ENCODE measurements around the gene CPA2.

Gene CPA2

DNA sequence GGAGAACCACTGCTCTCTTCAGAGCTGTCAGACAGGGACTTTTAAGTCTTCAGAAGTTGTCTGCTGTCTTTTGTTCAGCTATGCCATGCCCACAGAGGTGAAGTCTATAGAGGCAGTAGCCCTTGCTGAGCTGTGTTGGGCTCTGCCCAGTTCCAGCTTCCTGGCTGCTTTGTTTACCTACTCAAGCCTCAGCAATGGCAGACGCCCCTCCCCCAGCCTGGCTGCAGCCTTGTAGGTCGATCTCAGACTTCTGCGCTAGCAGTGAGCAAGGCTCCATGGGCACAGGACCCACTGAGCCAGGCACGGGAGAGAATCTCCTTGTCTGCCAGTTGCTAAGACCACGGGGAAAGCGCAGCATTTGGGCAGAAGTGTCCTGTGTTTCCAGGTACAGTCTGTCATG is 12.1 kb upstream of the CPA2 start:
- no peak for DNase-seq (ENCODE audit: low spot score)

DNA sequence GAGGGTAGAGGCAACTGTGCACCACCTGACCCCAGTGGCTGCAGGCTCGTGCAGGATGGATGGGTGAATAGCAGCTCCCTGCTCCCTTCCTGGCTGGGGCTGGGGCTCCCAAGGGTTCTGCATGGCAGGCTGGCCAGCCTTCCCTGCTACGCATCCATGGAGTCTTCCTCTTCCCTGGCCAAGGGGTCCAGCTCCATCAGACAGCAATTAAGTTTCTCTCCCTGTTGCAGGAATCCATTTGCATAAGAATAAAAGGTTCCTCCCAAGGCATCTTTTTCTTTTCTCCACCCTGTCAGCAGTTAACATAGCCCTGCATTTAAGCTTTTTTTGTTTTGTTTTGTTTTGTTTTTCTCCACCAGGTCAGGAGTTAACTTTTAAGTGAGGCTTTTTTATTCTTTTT is 10.0 kb upstream of the CPA2 start:
- no peak for DNase-seq (ENCODE audit: low spot score)

DNA sequence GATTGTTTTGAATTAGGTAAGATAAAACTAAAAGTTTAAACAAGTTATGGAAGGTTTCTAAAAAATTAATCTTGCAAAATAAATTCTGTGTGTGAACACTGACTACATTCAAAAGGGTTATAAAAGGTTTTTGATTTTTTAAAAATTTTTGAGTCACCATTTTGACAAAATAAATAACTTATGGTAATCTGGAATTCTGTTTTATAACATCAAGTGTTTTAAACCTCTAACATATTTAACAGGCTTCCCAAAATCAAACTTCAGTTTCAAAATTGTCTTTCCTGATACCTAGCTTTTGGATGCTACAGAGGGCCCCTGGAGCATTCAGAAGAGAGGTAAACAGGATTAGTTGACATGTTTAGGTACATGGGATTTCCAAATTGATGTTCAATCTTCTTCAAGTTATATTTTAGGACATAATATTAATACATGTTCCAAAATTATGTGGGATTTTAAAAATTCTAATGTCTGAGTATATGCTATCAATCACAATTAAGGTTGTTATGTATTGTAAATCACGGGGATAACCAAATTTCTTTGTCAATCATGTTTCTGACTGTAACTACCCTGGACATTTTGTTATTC is 8.1 kb upstream of the CPA2 start:
- no peak for DNase-seq (ENCODE audit: low spot score)

DNA sequence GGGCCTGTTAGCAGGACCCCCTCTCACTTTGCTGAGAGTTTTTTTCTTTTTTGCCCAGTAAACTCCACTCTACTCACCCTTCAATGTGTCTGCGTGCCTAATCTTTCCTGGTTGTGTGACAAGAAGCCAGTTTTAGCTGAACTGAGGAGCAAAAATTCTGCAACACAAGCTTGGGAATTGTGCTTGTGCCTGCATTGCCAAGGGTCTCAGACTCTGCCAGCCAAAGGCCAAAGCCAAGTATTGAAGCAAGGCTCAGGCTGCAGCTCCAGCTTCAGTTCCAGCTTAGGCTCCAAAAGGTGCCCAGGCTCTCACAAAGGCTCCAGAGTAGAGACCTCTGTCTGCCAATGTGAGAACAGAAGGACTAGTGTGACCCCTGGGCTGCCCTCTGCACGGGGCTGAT is 4.2 kb upstream of the CPA2 start:
- no peak for DNase-seq (ENCODE audit: low spot score)

DNA sequence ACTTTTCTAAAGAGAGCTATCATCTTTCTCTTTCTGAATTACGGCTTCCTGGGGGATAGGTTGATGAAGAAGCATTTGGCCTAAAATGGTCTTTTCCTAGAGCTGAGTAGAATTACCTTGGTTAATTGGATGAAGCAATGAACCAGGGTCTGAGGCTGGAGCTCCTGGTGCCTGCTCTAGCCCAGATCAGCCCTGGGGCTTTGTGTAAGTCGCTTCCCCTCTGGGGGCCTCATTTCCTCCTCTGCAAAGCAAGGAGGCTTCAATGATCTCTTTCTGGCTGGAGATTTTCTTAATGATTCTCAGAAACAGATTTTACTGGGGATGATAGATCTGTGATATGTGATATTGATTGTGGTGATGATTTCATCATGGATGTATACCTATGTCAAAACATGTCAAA is 3.5 kb upstream of the CPA2 start:
- no peak for DNase-seq (ENCODE audit: low spot score)

DNA sequence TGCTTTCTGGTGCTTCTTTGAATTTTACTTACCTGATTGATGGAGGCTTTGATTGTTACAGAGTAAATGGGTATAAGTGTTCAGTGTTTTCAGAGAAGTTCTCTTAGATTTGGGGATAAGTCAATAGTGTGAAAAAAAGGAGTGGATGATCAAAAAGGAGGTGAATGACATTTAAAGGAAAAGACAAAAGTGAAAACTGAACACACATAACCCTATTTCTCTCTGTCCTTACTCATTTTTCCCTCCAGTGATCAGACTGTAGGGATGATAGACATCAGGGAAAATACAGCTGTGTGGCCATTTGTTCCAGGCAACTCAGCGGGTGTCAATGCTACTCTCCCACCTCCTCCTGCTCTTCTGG is 278 bp downstream of the CPA2 start:
- no peak for DNase-seq (ENCODE audit: low spot score)

DNA sequence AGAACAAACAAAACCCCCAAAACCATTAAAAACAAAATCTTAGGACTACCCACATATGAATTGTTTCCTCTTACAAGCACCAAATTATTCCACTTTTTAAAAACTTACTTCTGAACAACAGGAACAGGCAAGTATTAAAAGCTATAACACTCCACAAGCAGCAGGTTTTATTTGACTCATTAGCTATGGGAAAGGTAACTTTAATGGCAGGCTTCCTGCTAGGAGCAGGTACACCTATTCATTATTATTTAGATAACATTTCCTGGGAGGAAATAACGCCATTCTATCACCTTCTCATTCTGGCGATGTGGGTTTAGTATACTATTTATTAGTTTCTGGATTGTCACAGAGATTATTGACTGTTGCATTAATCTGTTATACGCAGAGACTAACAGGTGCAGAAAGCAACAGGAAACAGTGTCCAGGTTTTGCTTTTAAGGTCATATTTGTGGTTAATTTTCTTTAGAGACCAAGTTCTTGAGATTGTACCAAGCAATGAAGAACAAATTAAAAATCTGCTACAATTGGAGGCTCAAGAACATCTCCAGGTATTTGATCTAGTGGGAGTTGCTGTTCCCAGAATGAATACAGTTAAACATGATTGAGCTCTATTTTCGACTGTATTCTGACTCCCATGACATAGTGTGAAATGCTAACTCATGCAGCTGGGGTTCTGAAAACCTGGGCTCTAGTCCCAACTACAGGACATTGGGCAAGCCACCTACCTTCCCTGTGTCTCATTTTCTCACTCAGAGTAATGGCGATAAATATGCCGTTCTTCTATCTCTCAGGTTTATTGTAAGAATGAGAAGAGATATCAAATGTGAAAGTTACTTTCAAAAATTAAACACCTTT is 2.0 kb downstream of the CPA2 start:
- DNase-seq (ENCODE audit: low spot score) = no peak

DNA sequence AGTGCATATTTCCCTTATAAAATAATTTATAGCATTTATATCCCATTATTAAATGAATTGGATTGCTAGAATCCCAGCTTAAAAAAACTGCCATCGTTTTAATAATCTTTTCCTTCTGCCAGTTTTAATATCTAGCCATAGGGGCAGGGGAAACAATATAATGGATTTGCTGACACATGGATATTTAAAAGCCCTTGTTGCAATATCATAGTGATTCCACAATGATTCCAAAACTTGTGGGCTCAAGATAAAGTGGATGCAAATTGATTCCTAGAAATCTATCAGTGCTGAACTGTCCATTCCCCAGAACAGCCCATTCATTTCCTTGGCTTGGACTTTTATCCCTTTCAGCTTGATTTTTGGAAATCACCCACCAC is 2.6 kb downstream of the CPA2 start:
- no peak for DNase-seq (ENCODE audit: low spot score)

DNA sequence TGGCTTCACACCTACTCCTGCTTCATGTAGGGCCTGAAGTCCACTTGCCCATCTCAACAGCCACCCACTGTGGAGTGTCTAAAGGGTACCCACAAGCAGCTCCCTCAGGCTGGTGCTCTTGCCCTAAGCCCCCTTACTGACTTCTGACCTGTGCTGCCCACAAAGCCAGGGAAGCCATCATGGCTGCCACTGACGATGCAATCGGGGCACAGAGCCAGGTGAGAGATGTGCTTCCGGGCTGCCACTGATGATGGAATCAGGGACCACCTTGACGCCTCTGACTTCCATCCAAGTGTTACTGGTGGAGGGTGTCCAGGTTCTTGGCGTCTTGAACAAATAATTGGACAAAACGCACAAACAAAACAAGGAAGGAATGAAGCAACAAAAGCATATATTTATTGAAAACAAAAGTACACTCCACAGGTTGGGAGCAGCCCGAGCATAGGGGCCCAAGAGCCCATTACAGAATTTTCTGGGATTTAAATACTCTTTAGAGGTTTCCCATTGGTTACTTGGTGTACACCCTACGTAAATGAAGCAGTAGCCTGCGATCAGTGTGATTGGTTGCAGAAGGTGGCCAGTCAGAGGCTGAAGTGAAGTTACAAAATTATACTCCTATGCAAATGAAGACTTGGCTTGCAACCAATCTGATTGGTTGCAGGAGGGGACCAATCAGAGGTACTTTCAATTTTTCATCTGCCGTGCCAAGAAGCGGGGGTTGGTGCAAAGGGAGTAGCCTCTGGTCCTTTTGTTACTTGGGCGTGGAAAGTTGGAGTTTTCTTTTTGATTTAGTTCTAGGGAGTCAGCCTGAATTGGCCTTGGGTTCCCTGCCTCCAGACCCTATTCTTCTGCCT is 4.5 kb downstream of the CPA2 start:
- no peak for DNase-seq (ENCODE audit: low spot score)

DNA sequence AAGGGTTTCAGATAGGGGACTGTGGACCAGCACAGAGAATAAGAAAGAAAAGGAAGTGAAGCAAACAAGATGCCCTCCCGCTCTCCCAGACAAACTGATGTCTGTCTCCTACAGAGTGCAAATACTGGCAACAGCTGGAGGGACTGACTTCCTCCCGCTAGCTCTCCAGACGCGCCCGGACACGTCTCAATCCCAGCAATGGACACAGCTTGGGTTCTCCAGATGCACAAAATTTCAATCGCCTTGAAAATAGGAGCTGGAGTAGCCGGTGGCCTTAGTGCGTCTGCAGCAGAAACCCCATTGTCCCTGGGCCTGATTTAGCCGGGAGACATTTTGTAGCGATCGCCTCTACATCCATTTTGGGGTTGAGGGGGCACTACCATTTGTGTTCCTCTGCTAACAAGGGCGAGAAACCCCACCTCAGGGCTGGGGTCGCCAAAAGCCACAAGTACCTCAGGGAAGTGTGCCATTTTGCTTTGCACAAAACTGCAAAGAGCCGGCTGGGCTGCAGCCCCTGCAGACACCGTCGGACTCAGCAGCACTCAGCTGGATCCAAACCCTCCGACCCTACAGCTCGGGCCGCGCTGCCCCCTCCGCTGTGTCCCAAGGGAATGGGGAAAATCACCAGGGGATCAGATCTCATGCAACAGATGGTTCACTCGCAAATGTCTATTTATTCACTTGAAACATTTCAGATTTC is 5.9 kb downstream of the CPA2 start:
- DNase-seq (ENCODE audit: low spot score) = peak; percentile 32

DNA sequence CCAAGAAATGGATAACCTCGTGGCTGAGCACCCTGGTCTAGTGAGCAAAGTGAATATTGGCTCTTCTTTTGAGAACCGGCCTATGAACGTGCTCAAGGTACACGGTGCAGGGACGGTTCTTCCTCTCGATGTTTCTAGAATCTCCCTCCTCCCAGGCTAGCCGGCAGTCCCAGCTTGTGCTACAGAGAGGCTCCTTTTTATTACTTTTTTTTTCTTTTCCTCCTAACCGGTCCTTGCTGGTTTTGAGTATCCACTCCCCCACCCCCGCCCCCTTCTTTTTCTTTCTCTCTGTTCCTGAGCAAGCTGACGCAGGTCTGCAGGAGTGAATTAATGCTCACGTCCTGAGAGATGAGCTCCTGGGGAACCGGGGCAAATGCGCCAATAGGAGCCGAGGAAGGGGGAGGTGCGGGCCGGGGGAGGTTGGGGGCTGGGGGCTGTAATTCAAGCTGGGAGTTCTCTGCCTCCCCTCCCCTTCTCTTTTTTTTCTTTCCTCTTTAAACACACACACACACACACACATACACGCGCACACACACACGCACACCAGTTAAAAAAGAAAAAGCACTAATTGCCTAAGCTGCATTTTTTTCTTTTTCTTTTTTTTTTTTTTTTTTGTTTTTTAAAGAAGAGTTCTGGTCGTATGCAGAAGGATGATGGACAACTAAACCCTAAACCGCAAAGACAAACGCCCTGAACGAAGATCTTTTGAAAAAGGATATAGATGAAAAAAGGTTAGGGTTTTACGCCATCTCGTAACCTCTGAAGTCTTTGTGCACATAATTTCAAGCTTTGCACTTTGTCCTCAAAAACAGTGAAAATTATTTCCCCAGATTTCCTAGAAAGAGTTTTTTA is 6.6 kb downstream of the CPA2 start:
- DNase-seq (ENCODE audit: low spot score) = peak; percentile 28

DNA sequence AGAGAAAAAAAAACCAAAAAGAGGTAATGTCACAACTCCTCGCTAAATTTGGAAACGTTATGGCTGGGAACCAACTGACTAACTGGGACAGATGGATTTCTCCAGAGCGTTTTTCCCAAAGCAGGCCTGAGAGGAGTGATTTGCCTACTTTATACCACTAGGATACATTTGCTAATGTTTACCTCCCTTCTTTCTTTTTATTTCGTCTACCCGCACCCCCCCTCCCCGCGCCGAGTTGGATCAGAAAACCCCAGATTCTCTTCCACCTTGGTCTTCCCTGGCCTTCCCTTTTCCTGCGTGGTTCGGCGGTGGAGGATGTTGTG is 7.2 kb downstream of the CPA2 start:
- DNase-seq (ENCODE audit: low spot score) = peak; percentile 79

DNA sequence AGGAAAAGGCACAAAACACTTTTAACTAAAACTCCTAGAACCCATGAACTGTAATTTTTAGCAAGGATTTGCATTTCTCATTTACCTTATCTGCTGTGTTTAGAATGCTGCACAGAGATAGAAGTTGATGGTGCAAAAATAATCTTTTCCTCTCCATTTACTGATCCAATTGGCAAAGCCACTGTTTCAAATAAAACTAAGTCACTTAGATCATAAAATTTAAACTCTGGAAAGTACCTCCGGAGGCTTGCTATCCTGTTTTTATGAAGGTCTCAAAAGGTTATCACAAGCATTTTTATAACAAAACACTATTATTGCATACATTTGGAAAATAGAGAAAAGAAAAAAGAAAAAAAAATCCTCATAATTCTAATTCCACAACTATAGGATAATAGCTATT is 7.6 kb downstream of the CPA2 start:
- no peak for DNase-seq (ENCODE audit: low spot score)

DNA sequence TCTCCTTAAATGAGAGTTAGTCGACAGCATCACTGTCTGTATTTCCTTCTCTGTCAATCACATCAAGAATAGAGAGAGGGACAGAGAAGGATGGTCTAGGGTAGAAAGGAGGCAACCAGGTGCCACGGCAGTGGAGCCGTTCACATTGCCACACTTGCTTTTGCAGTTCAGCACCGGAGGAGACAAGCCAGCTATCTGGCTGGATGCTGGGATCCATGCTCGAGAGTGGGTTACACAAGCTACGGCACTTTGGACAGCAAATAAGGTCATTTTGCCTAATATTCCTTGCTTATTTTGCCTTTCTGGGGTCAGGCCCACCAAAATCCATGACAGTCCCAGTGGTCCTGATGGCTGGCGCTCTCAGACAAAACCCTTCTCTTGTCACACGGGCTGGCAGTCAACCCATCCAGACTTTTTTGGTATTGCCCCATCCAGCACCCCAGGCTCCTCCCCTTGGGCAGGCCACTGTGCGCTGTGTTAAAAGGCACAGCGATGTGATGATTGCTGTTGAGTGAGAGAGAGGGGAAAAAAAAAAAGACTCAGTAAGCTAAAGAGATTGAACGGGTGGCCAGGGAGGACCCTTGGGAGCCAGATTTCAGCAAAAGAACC is 8.4 kb downstream of the CPA2 start:
- no peak for DNase-seq (ENCODE audit: low spot score)

DNA sequence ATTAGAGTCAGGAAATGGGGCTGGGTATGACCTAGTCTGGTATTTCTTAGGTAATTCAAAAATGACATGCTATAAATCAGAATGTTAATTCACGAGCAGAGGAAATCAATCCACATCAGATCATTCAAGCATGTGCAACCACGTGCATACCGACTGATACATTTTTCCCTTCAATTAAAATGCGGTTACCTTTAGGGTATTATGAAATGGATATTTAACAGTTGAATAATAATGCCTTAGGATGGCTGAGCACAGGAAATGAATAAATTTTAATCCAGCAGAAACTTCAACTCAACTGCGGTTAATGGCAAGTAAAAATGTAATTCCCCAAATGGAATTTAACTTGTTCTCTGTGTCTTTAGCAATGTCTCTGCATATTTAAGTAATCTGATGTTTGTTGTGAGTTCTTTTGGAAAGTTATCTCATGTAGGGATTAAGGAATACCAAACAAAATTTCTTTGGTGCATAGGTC is 9.2 kb downstream of the CPA2 start:
- DNase-seq (ENCODE audit: low spot score) = peak; percentile 17

DNA sequence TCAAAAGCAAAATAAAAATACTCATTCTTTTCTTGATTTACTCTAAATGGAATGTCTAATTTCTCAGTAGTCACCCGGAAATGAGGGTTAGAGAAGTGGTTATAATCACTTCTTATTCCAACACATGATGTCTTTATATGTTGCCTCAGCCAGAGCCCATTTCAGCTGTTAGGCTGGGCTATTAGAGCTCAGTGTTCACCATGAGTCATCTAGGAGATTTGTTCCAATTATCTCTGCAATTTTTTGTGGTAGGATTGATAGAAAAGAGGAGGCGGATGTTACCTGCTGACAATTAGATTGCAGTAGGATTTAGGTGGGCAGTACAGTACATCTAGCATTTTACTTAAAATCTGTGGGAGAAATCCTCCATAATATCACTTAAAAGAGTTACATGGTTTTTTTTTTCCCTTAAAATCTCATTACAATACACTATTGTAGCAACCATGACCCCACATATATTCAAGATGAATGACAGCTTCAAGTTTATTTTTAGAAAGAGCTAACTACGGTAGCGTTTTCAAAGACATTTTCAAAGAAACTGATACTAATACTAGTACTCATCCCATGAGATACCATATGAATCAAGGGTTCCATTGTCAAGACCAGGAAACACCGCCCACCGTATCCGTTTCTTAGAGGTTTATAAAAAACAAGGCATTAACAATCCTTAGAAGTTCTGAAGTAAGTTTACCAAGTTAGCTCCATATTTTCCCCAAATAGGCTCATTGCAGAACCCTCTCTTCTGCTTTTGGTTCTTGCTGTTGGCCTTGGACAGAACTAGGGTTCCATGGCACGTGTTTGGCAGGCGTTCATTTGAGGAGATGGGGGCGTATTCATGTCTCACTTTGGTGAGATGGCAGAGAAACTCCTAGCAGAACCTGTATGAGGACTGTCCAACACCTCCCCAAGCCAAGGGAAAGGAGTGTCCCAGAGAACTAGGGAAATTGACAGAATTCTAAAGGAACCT is 10.4 kb downstream of the CPA2 start:
- DNase-seq (ENCODE audit: low spot score) = peak; percentile 76

DNA sequence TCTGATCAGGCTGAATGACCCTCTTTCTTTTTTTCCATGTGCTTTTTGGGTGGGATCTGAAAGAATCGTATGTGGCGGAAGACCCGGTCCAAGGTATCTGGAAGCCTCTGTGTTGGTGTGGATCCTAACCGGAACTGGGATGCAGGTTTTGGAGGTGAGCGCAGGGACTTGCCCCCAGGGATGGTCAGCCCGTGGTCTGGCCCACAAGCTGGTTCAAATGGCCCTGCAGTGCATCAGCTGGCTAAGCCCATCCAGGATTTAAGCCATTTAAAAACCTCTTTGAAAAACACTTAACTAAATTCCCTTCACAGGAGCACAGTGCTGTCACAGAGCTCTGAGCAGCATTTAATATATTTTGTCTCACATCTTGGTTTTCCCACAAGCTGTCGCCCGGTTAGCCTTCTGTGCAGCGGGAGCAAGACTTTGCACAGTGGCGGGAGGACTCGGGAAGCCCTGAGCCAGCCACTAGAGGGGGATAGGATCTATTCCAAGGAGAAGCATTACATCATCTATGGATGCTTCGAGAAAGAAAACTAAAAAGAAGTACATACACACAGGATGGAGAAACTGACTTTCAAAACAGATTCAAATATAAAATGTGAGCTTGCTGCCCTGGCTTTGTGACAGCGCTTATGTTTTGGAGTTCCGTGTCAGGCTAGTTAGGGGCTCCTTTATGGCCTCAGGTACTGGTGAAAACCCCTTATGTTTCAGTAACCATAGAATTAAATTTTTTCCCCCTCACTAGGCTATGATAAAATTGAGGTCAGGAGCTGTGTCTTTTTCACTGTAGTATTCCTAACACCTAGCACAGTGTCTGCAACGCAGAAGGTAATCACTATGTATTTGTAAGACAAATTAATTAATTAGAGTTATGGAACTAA is 11.3 kb downstream of the CPA2 start:
- DNase-seq (ENCODE audit: low spot score) = peak; percentile 76

DNA sequence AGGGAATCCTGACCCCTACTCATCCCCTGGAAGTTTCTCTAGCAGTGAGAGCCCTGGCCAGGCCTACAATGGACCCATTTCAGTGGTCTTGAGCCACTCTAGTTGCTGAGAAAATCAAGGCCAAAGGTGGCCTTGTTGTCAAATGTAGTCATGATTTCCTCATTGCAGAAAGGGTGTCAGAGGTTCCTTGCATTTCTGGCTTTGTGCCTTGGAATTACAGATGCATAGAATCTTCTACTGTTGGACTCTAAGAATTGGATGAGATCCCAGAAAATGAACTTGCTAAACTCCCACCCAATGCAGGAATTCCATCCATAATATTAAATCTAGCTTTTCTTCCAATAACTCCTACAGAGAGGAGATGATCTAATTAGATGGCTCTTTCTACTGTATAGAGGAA is 12.2 kb downstream of the CPA2 start:
- DNase-seq (ENCODE audit: low spot score) = no peak

DNA sequence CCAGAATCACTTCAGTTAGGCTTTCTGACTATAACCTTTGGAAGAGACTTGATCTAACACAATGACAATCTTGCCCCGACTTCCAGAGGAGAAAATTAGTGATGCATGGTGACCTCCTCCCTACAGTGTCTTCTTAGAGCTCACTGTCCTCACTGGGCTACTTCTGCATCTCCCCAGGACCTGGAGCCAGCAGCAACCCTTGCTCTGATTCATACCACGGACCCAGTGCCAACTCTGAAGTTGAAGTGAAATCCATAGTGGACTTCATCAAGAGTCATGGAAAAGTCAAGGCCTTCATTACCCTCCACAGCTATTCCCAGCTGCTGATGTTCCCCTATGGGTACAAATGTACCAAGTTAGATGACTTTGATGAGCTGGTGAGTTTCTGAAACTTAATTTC is 12.6 kb downstream of the CPA2 start:
- DNase-seq (ENCODE audit: low spot score) = no peak
